ENCODE data around the gene ZNF441.

ZNF441 gene

GRCh38 chr19:11752244-11752736 lies 14.5 kb upstream of the ZNF441 start:
- H3K79me2 ChIP-seq (ENCODE audit: low read length): no peaks in the 10 kb centered on the region
- H3K4me1 ChIP-seq (ENCODE audit: low read length): no peaks in the 10 kb centered on the region
- no peak overlapping the region for H3K4me3 ChIP-seq (ENCODE audit: low read length)
- H3K9me3 ChIP-seq (ENCODE audit: insufficient read depth, low read length): peaks cover 27% of the 10 kb centered on the region; the same call in 1 of the 2 replicates
- no peaks in the 10 kb centered on the region for H3K27me3 ChIP-seq (ENCODE audit: low read depth, low read length)
- no peak overlapping the region for H3K27ac ChIP-seq (ENCODE audit: low read length)
- no peaks in the 10 kb centered on the region for H4K20me1 ChIP-seq (ENCODE audit: insufficient read depth, low read length)
- no peak overlapping the region for H2AFZ ChIP-seq (ENCODE audit: low read depth, low read length)
- no peaks in the 10 kb centered on the region for H3K36me3 ChIP-seq (replicated peaks; ENCODE audit: low read depth, low read length)
- no peak overlapping the region for H3K9ac ChIP-seq (ENCODE audit: low read length)
- TF ChIP-seq CTCF (IDR thresholded peaks at IDR 0.05; ENCODE audit: low read depth, low read length) (no peak), EZH2phosphoT487 (IDR thresholded peaks at IDR 0.05; ENCODE audit: low read depth) (no peak)
- no peak overlapping the region for H3K4me2 ChIP-seq (ENCODE audit: low read length)

- Histone ChIP-seq H3K4me1 (ENCODE audit: low read length) (no peaks in the 10 kb centered on the region), H2AFZ (ENCODE audit: low read depth, low read length) (no peak overlapping the region), H3K27me3 (ENCODE audit: low read depth, low read length) (no peaks in the 10 kb centered on the region), H3K27ac (ENCODE audit: low read length) (no peak overlapping the region), H3K36me3 (replicated peaks; ENCODE audit: low read depth, low read length) (no peaks in the 10 kb centered on the region), H3K9ac (ENCODE audit: low read length) (no peak overlapping the region), H3K4me3 (ENCODE audit: low read length) (no peak overlapping the region), H4K20me1 (ENCODE audit: insufficient read depth, low read length) (no peaks in the 10 kb centered on the region), H3K9me3 (ENCODE audit: insufficient read depth, low read length) (peaks cover 17% of the 10 kb centered on the region; the same call in 1 of the 2 replicates), H3K4me2 (ENCODE audit: low read length) (no peak overlapping the region), H3K79me2 (ENCODE audit: low read length) (no peaks in the 10 kb centered on the region)
- TF ChIP-seq CTCF (IDR thresholded peaks at IDR 0.05; ENCODE audit: low read depth, low read length): no peak
- TF ChIP-seq EZH2phosphoT487 (IDR thresholded peaks at IDR 0.05; ENCODE audit: low read depth): no peak
Measured at GRCh38 chr19:11754663-11755062, 12.1 kb upstream of the ZNF441 start.

GRCh38 chr19:11756965-11757364 lies 9.8 kb upstream of the ZNF441 start:
- Histone ChIP-seq H3K36me3 (replicated peaks; ENCODE audit: low read depth, low read length) (no peaks in the 10 kb centered on the region), H3K9me3 (ENCODE audit: insufficient read depth, low read length) (peaks cover 14% of the 10 kb centered on the region; the same call in 1 of the 2 replicates), H4K20me1 (ENCODE audit: insufficient read depth, low read length) (no peaks in the 10 kb centered on the region)

DNA sequence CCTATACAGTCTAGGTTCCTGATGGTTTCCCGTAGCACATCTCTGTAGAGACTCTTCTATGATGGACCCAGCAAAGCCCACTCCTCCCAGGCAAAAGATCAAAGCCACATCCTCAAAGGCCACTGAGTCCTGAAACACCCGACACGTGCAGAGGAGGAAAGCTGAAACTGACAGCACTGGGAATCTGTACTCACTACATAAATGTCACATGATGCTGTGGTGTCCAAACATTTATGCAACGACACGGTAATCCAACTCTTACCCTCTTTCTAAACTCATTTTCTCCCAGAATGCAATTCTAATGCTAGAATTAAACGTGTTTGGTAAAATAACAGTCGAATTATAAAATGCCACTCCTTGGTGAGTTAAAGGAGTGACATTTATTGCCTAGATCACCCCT lies 7.0 kb upstream of the ZNF441 start:
- Histone ChIP-seq H3K27me3 (ENCODE audit: low read depth, low read length) (no peaks in the 10 kb centered on the region), H3K4me3 (ENCODE audit: low read length) (no peak overlapping the region), H2AFZ (ENCODE audit: low read depth, low read length) (no peak overlapping the region), H3K4me1 (ENCODE audit: low read length) (no peaks in the 10 kb centered on the region), H3K4me2 (ENCODE audit: low read length) (no peak overlapping the region), H3K79me2 (ENCODE audit: low read length) (no peaks in the 10 kb centered on the region), H3K27ac (ENCODE audit: low read length) (no peak overlapping the region), H3K36me3 (replicated peaks; ENCODE audit: low read depth, low read length) (no peaks in the 10 kb centered on the region), H3K9ac (ENCODE audit: low read length) (no peak overlapping the region), H3K9me3 (ENCODE audit: insufficient read depth, low read length) (peaks cover 14% of the 10 kb centered on the region), H4K20me1 (ENCODE audit: insufficient read depth, low read length) (no peaks in the 10 kb centered on the region)
- TF ChIP-seq EZH2phosphoT487 (IDR thresholded peaks at IDR 0.05; ENCODE audit: low read depth): no peak
- TF ChIP-seq CTCF (IDR thresholded peaks at IDR 0.05; ENCODE audit: low read depth, low read length): no peak

More at GRCh38 chr19:11756965-11757364, 9.8 kb upstream of the ZNF441 start:
- Histone ChIP-seq H3K4me3 (ENCODE audit: low read length) (no peak overlapping the region), H3K79me2 (ENCODE audit: low read length) (no peaks in the 10 kb centered on the region), H3K27ac (ENCODE audit: low read length) (no peak overlapping the region), H2AFZ (ENCODE audit: low read depth, low read length) (no peak overlapping the region), H3K27me3 (ENCODE audit: low read depth, low read length) (no peaks in the 10 kb centered on the region), H3K9ac (ENCODE audit: low read length) (no peak overlapping the region), H3K4me2 (ENCODE audit: low read length) (no peak overlapping the region), H3K4me1 (ENCODE audit: low read length) (no peaks in the 10 kb centered on the region)
- TF ChIP-seq CTCF (IDR thresholded peaks at IDR 0.05; ENCODE audit: low read depth, low read length) (no peak), EZH2phosphoT487 (IDR thresholded peaks at IDR 0.05; ENCODE audit: low read depth) (no peak)
